Fibroblast of upper back skin (primary cell): ENCODE results near the gene CENPM.

ENCODE experiments used
- DNase-seq: peaks from one replicate; pipeline ENCODE4 v3.0.0-alpha.2; 2013

Gene CENPM

GRCh38 chr22:41912338-41913039, 34.5 kb downstream of the CENPM start:
- no peak for DNase-seq

GRCh38 chr22:41911001-41911611, 35.8 kb downstream of the CENPM start:
- no peak for DNase-seq

- no peak for DNase-seq
Measured at GRCh38 chr22:41910050-41911000, 36.6 kb downstream of the CENPM start.

- DNase-seq = no peak
Measured at GRCh38 chr22:41909310-41910049, 37.5 kb downstream of the CENPM start.

- DNase-seq = no peak
Measured at GRCh38 chr22:41908411-41909309, 38.3 kb downstream of the CENPM start.

- no peak for DNase-seq
Measured at GRCh38 chr22:41907436-41908401, 39.2 kb downstream of the CENPM start.

- DNase-seq = no peak
Measured at GRCh38 chr22:41906822-41907221, 40.1 kb downstream of the CENPM start.

GRCh38 chr22:41905411-41906202, 41.3 kb downstream of the CENPM start:
- DNase-seq = no peak

- DNase-seq = no peak
Measured at GRCh38 chr22:41904450-41905410, 42.2 kb downstream of the CENPM start.

- DNase-seq = no peak
Measured at GRCh38 chr22:41902932-41903421, 44.0 kb downstream of the CENPM start.

GRCh38 chr22:41902016-41902415, 44.9 kb downstream of the CENPM start:
- no peak for DNase-seq

- no peak for DNase-seq
Measured at GRCh38 chr22:41900652-41901312, 46.2 kb downstream of the CENPM start.

GRCh38 chr22:41899992-41900651, 46.8 kb downstream of the CENPM start:
- no peak for DNase-seq

GRCh38 chr22:41899110-41899509, 47.8 kb downstream of the CENPM start:
- DNase-seq = no peak

- no peak for DNase-seq
Measured at GRCh38 chr22:41898645-41899044, 48.3 kb downstream of the CENPM start.

GRCh38 chr22:41893591-41894375, 53.2 kb downstream of the CENPM start:
- no peak for DNase-seq
